Brain microvascular endothelial cell (primary cell): ENCODE results near the gene CACNG7.

Experiments
- DNase-seq: peaks from one replicate; pipeline ENCODE4 v3.0.0-alpha.2; 2020
- H3K27ac ChIP-seq: fragments of 250-450 bp; sonication (Bioruptor Pico); 2 replicates; pipeline ENCODE4 v1.5.1; 2020; ENCODE audit warnings: mild to moderate bottlenecking, moderate library complexity
- H3K27me3 ChIP-seq: fragments of 250-450 bp; sonication (Bioruptor Pico); replicated peaks from 2 replicates; pipeline ENCODE4 v1.5.1; 2020; ENCODE audit warnings: mild to moderate bottlenecking
- H3K36me3 ChIP-seq: fragments of 250-450 bp; sonication (Bioruptor Pico); replicated peaks from 2 replicates; pipeline ENCODE4 v1.5.1; 2020; ENCODE audit warnings: mild to moderate bottlenecking
- H3K4me3 ChIP-seq: 2 replicates; pipeline ENCODE4 v1.5.1; 2011; ENCODE audit warnings: low read depth, mild to moderate bottlenecking, control low read depth, low read length, moderate library complexity
- in situ Hi-C: cut with HindIII; loops from 2 replicates; pipeline ENCODE4 v1.10.0; 2017; ENCODE audit warnings: low sequenced_read_pairs, low pct_ligation_motif_present
- TF ChIP-seq, protein P1 (sequence below): IDR thresholded peaks from 2 replicates; pipeline ENCODE4 v1.5.1; 2011; ENCODE audit warnings: low read depth, mild to moderate bottlenecking, moderate library complexity, low read length, control low read depth, inconsistent platforms; ENCODE audit errors: missing control alignments

CACNG7 gene

DNA sequence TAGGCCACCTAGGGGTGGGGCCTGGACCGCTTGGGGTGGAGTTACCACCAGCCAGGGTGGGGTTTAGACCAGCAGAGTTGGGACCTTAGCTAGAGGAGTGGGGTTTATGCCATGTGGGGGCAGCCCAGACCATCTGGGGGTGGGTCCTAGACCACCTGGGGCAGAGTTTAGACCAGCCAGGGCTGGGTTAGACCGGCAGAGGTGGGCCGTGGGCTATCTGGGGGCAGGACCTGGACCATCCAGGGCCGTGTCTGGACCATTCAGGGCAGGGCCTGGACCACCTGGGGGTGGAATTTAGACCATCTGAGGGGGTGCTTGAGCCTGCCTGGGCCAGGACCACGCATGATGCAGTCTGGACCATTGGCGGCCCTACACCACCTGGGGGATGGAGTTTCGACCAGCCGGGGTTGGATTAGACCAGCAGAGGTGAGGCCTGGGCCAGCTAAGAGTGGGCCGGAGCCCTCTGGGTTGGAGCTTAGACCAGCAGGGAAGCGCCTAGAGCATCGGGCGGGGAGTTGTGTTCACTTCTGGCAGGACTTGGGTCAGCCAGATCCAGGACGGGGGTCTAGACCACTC, 72.4 kb downstream of the CACNG7 start:
- H3K27ac ChIP-seq, result peak overlapping the region; percentile 40
- in situ Hi-C loops, result no loop called here
- H3K27me3 ChIP-seq, result no peaks in the 10 kb centered on the region
- TF ChIP-seq, protein P1, sequence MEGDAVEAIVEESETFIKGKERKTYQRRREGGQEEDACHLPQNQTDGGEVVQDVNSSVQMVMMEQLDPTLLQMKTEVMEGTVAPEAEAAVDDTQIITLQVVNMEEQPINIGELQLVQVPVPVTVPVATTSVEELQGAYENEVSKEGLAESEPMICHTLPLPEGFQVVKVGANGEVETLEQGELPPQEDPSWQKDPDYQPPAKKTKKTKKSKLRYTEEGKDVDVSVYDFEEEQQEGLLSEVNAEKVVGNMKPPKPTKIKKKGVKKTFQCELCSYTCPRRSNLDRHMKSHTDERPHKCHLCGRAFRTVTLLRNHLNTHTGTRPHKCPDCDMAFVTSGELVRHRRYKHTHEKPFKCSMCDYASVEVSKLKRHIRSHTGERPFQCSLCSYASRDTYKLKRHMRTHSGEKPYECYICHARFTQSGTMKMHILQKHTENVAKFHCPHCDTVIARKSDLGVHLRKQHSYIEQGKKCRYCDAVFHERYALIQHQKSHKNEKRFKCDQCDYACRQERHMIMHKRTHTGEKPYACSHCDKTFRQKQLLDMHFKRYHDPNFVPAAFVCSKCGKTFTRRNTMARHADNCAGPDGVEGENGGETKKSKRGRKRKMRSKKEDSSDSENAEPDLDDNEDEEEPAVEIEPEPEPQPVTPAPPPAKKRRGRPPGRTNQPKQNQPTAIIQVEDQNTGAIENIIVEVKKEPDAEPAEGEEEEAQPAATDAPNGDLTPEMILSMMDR, result no peak
- H3K36me3 ChIP-seq, result no peaks in the 10 kb centered on the region
- DNase-seq, result no peak
- no peak overlapping the region for H3K4me3 ChIP-seq

DNA sequence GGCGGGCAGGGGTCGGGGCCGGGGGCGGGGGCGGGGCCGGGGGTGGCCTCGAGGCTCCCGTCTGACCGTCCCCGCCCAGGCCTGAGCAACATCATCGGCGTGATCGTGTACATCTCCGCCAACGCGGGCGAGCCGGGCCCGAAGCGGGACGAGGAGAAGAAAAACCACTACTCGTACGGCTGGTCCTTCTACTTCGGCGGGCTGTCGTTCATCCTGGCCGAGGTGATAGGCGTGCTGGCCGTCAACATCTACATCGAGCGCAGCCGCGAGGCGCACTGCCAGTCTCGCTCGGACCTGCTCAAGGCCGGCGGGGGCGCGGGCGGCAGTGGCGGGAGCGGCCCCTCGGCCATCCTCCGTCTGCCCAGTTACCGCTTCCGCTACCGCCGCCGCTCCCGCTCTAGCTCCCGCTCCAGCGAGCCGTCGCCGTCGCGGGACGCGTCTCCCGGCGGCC, 72.9 kb downstream of the CACNG7 start:
- H3K4me3 ChIP-seq, result peak overlapping the region; percentile 34

DNA sequence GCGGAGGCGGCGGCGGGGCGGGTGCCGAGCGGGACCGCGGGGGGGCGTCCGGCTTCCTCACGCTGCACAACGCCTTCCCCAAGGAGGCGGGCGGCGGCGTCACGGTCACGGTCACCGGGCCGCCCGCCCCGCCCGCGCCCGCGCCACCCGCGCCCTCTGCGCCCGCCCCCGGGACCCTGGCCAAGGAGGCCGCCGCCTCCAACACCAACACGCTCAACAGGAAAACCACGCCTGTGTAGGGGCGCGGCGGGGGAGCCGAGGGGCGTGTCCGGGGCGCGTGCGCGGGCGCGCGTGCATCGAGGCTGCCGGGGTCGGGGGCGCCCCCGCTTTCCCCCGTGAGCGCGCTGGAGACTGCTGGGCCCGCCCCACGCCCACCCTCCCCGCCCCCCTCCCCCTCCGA, 73.5 kb downstream of the CACNG7 start:
- DNase-seq, result no peak
- Histone ChIP-seq H3K36me3 (no peaks in the 10 kb centered on the region), H3K4me3 (no peak overlapping the region), H3K27me3 (no peaks in the 10 kb centered on the region), H3K27ac (no peak overlapping the region)
- TF ChIP-seq, protein P1, result no peak
- in situ Hi-C loops, result no loop called here

More for the DNA sequence above, 72.9 kb downstream of the CACNG7 start:
- H3K36me3 ChIP-seq, result no peaks in the 10 kb centered on the region
- no peak for DNase-seq
- in situ Hi-C loops, result no loop called here
- H3K27me3 ChIP-seq, result no peaks in the 10 kb centered on the region
- TF ChIP-seq, protein P1, result no peak
- no peak overlapping the region for H3K27ac ChIP-seq

DNA sequence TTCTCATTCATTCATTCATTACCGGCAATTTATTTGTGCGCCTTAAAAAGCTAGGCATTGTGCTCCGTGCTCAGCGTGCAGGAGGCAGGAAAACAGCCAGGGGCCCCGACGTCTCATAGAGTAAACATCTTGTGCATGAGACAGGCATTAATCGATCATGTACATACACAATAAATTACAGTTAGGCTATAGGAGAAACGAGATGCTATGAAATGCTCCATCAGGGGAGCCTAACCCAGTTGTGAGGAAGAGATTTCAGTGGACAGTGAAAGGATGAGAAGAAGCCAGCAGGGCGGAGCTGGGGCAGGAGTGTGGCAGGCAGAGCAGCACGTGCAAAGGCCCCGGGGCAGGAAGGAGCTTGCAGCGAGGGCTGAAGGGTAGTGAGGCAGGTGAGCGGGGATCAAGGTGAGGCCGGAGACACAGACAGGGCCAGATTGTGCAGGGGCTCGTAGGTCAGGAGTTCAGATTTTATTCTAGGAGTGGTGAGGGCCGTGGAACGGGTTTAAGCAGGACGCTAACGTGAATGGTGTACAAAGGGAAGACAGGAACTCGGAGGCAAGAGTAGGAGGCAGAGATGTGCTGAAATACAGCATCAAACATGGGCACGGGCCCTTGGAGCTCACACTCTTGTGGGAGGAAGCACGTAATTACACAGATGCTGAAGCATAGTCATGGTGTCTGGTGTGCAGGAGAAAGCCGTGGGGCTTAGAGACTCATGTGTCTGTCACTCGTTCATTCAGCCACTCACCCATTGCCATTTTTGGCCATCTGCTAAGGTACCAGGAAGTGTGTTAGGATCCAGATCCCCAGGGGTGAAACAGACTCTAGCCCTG, 74.6 kb downstream of the CACNG7 start:
- Histone ChIP-seq H3K27ac (no peak overlapping the region), H3K36me3 (no peaks in the 10 kb centered on the region), H3K27me3 (no peaks in the 10 kb centered on the region), H3K4me3 (no peak overlapping the region)
- DNase-seq, result no peak
- in situ Hi-C loops, result no loop called here
- TF ChIP-seq, protein P1, result no peak

DNA sequence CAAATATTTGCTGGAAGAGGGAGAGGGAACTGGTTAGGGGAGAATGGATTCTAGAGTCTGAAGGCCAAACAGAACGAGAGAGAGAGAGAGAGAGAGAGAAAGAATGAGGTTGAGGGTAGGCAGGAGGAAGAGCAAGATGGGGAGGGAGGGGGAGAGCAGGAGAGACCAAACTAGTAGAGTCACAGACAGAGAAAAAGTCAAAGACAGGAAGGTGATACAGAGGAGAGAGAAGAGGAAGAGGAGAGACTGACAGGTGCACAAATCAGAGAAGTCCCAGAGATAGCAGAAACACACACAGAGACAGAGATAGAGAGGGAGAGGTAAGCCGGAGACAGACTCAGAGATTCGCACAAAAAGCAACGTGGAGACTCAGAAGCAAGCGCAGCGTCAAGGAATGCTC, 76.8 kb downstream of the CACNG7 start:
- no peak overlapping the region for H3K27ac ChIP-seq
- no peak overlapping the region for H3K4me3 ChIP-seq
- H3K36me3 ChIP-seq, result no peaks in the 10 kb centered on the region
- TF ChIP-seq, protein P1, result no peak
- no peaks in the 10 kb centered on the region for H3K27me3 ChIP-seq
- in situ Hi-C loops, result no loop called here
- DNase-seq, result no peak

DNA sequence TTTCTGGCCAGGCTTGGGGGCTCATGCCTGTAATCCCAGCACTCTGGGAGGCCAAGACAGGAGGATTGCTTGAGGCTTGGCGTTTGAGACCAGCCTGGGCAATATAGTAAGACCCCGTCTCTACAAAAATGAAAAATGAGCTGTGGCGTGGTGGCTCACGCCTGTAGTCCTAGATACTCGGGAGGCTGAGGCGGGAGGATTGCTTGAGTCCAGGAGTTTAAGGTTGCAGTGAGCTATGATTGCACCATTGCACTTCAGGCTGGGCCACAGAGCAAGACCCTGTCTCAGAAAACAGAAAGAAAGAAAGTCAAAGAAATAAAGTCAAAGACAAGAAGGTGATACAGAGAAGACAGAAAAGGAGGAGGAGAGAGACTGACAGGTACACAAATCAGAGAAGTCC, 79.9 kb downstream of the CACNG7 start:
- peaks cover 9% of the 10 kb centered on the region for H3K27me3 ChIP-seq
- no peaks in the 10 kb centered on the region for H3K36me3 ChIP-seq
- in situ Hi-C loops, result no loop called here
- H3K27ac ChIP-seq, result no peak overlapping the region
- TF ChIP-seq, protein P1, result no peak
- no peak overlapping the region for H3K4me3 ChIP-seq
- DNase-seq, result no peak
